PC-3 (cell line): Measurements from ENCODE around the gene LGR4. TPM values are rescaled to one million over a fixed set of nuclear protein-coding genes. Genes with fewer than 3 reads are reported as not detected.
A peak's percentile ranks its signal among the peaks of the same experiment; 100 is the strongest.

Source experiments
- ATAC-seq: fragments of 200-7000 bp; cut with Tn5 transposase; 2 replicates; pipeline ENCODE4 v1.9.1; 2020; ENCODE audit warnings: mild to moderate bottlenecking, moderate library complexity
- BruUV-seq: library from RNA; stranded (reverse); fragments of 400-500 nt; replicated peaks from 2 replicates; lab custom pipeline; 2021; lab: Mats Ljungman, UMichigan
- CTCF ChIA-PET: fragments of 300-600 bp; sonication (Branson Sonifier 250); formaldehyde crosslinking; loops from one replicate; lab custom pipeline; 2022; ENCODE audit warnings: antibody characterized with exemption; lab: Charles Lee
- POLR2A ChIA-PET: fragments of 300-600 bp; sonication (Branson Sonifier 250); formaldehyde crosslinking; loops from one replicate; lab custom pipeline; 2022; ENCODE audit warnings: antibody characterized with exemption; ENCODE audit not compliant: unreplicated experiment; lab: Charles Lee
- DNase-seq: peaks from one replicate; pipeline ENCODE4 v3.0.0-alpha.2; 2015
- H2AFZ ChIP-seq: fragments of 300-600 bp; sonication (generic); 2 replicates; pipeline ENCODE4 v1.6.0; 2016; ENCODE audit warnings: antibody characterized with exemption, low read length
- H3F3A ChIP-seq: fragments of 300-600 bp; sonication (generic); one replicate; pipeline ENCODE4 v1.6.0; 2017; ENCODE audit warnings: antibody characterized with exemption, low read length, control low read depth, mild to moderate bottlenecking; ENCODE audit not compliant: unreplicated experiment
- H3K27ac ChIP-seq: fragments of 300-600 bp; sonication (generic); 2 replicates; pipeline ENCODE4 v1.5.1; 2016; ENCODE audit warnings: mild to moderate bottlenecking, low read length
- H3K27me3 ChIP-seq: fragments of 300-600 bp; sonication (generic); 2 replicates; pipeline ENCODE4 v1.6.1; 2016; ENCODE audit warnings: low read length, mixed read lengths
- H3K36me3 ChIP-seq: fragments of 300-600 bp; sonication (generic); 2 replicates; pipeline ENCODE4 v1.6.1; 2016; ENCODE audit warnings: low read depth, mixed run types, low read length, mixed read lengths
- H3K4me1 ChIP-seq: fragments of 300-600 bp; sonication (generic); 2 replicates; pipeline ENCODE4 v1.5.1; 2016; ENCODE audit warnings: low read length; ENCODE audit not compliant: insufficient read depth
- H3K4me2 ChIP-seq: fragments of 300-600 bp; sonication (generic); 2 replicates; pipeline ENCODE4 v1.6.0; 2016; ENCODE audit warnings: low read length
- H3K4me3 ChIP-seq: fragments of 300-600 bp; sonication (generic); 2 replicates; pipeline ENCODE4 v1.5.1; 2016; ENCODE audit warnings: mild to moderate bottlenecking, low read length, mixed read lengths
- H3K79me2 ChIP-seq: fragments of 300-600 bp; sonication (generic); 2 replicates; pipeline ENCODE4 v1.6.1; 2017; ENCODE audit warnings: low read length, mixed read lengths
- H3K9ac ChIP-seq: fragments of 300-600 bp; sonication (generic); 2 replicates; pipeline ENCODE4 v1.6.0; 2016; ENCODE audit warnings: mild to moderate bottlenecking, low read length
- H3K9me2 ChIP-seq: fragments of 300-600 bp; sonication (generic); replicated peaks from 2 replicates; pipeline ENCODE4 v1.6.1; 2016; ENCODE audit warnings: mixed run types, low read length, mixed read lengths
- H3K9me3 ChIP-seq: fragments of 300-600 bp; sonication (generic); 2 replicates; pipeline ENCODE4 v1.6.1; 2016; ENCODE audit warnings: low read length, mixed read lengths
- H4K20me1 ChIP-seq: fragments of 300-600 bp; sonication (generic); 2 replicates; pipeline ENCODE4 v1.6.1; 2016; ENCODE audit warnings: low read length, mixed read lengths
- EZH2 ChIP-seq: fragments of 300-600 bp; sonication (generic); IDR thresholded peaks from one replicate; pipeline ENCODE4 v1.6.1; 2017; ENCODE audit warnings: antibody characterized with exemption, mild to moderate bottlenecking, low read length; ENCODE audit not compliant: unreplicated experiment
- EZH2phosphoT487 ChIP-seq: fragments of 300-600 bp; sonication (generic); IDR thresholded peaks from 2 replicates; pipeline ENCODE4 v1.6.1; 2018; ENCODE audit warnings: mild to moderate bottlenecking, antibody characterized with exemption, low read length, borderline replicate concordance
- intact Hi-C: fragments of 100-400 bp; cut with micrococcal nuclease; formaldehyde crosslinking; loops from 2 replicates; pipeline ENCODE4 v1.9.0; 2023
- total RNA-seq: library from RNA; depleted of rRNA; stranded (reverse); fragments of >200 nt; gene quantifications from 2 replicates; pipeline ENCODE4 v1.2.3, GENCODE V29; 2014
- TF ChIP-seq, protein P1 (sequence below): fragments of 300-600 bp; sonication (generic); conservative IDR thresholded peaks from 2 replicates; pipeline ENCODE4 v1.5.1; 2017; ENCODE audit warnings: antibody characterized with exemption, low read depth, mild to moderate bottlenecking, low read length

LGR4 gene
- total RNA-seq, 1 experiment from 2014 or later: 13.5 TPM

- intact Hi-C loops: loop anchor here (1.0 to 2.0 kb wide), 2 partner anchors 30 to 76 kb away; partner anchors contain the start of gene CCDC34
- peak overlapping the region; percentile 71 for H3K27ac ChIP-seq
- H3K9me3 ChIP-seq: no peaks in the 10 kb centered on the region
- no peaks in the 10 kb centered on the region for H3K36me3 ChIP-seq
- H3K9me2 ChIP-seq: no peaks in the 10 kb centered on the region
- no peaks in the 10 kb centered on the region for H3K27me3 ChIP-seq
- ChIA-PET CTCF (no interaction called here), POLR2A (no interaction called here)
- H3K4me2 ChIP-seq: peak overlapping the region; percentile 48
- no peak overlapping the region for H3K4me3 ChIP-seq
- no peaks in the 10 kb centered on the region for H4K20me1 ChIP-seq
- BruUV-seq: no TSS peak
- H3F3A ChIP-seq: peaks cover 9% of the 10 kb centered on the region
- TF ChIP-seq, protein P1, sequence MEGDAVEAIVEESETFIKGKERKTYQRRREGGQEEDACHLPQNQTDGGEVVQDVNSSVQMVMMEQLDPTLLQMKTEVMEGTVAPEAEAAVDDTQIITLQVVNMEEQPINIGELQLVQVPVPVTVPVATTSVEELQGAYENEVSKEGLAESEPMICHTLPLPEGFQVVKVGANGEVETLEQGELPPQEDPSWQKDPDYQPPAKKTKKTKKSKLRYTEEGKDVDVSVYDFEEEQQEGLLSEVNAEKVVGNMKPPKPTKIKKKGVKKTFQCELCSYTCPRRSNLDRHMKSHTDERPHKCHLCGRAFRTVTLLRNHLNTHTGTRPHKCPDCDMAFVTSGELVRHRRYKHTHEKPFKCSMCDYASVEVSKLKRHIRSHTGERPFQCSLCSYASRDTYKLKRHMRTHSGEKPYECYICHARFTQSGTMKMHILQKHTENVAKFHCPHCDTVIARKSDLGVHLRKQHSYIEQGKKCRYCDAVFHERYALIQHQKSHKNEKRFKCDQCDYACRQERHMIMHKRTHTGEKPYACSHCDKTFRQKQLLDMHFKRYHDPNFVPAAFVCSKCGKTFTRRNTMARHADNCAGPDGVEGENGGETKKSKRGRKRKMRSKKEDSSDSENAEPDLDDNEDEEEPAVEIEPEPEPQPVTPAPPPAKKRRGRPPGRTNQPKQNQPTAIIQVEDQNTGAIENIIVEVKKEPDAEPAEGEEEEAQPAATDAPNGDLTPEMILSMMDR: no peak
- TF ChIP-seq EZH2phosphoT487: no peak
- TF ChIP-seq EZH2: no peak
- no peak overlapping the region for H2AFZ ChIP-seq
- DNase-seq (peak; percentile 74), ATAC-seq (peak; percentile 60)
- peaks cover 55% of the 10 kb centered on the region for H3K4me1 ChIP-seq
- no peak overlapping the region for H3K9ac ChIP-seq
- H3K79me2 ChIP-seq: peaks cover 4% of the 10 kb centered on the region; the same call in 1 of the 2 replicates
These were observed 80.1 kb downstream of the LGR4 start for GRCh38 chr11:27392278-27393114.

DNA sequence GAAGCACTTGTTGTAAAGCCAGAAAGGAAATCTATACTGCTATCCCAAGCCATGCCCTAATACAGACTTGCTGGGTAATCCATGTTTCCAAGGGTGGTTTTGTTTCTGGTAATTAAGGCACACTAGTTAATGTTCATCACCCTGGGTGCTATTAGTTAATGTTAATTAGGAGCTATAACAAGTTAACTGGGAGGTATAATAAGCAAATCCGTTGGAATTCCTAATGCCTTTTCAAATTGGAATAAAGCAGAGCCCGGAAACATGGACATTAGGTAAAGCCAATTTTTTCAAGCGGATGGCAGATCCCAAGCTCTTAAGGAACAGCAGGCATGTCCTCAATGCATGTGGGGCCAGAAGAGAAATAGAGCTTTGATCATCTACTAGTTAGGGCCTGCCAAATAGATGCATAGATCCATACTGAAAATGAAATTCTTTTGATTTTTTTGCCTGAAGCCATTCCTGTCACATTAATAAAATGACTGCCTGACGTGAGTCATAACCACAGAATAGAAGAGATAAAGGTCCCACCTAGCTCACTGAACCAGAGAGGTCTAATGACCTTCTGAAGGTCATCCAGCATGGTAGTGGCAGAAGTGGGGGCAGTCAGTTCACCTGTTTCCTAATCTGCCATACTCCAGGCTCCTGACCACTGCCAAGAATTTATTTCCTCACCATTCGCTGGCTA, 81.1 kb downstream of the LGR4 start:
- intact Hi-C loops: loop anchor here (2.0 kb wide), 1 partner anchor 29 kb away; the partner anchor contains the start of gene CCDC34
- ATAC-seq: no peak

More for the DNA sequence above, 81.1 kb downstream of the LGR4 start:
- no peaks in the 10 kb centered on the region for H4K20me1 ChIP-seq
- peaks cover 9% of the 10 kb centered on the region for H3F3A ChIP-seq
- H3K4me2 ChIP-seq: peak overlapping the region; percentile 18; the same call in 1 of the 2 replicates
- H3K79me2 ChIP-seq: peaks cover 4% of the 10 kb centered on the region; the same call in 1 of the 2 replicates
- no peaks in the 10 kb centered on the region for H3K9me3 ChIP-seq
- H3K36me3 ChIP-seq: no peaks in the 10 kb centered on the region
- no peaks in the 10 kb centered on the region for H3K9me2 ChIP-seq
- DNase-seq: peak; percentile 37
- TF ChIP-seq EZH2phosphoT487: no peak
- no peak for TF ChIP-seq EZH2
- TF ChIP-seq, protein P1: no peak
- peak overlapping the region; percentile 71; the same call in 1 of the 2 replicates for H3K27ac ChIP-seq
- no peak overlapping the region for H3K4me3 ChIP-seq
- no TSS peak for BruUV-seq
- H3K27me3 ChIP-seq: no peaks in the 10 kb centered on the region
- peaks cover 48% of the 10 kb centered on the region for H3K4me1 ChIP-seq
- CTCF ChIA-PET: interaction anchor here (0.6 kb wide), 1 partner anchor 17 kb away, joined by 3 read pairs; no protein-coding TSS in a partner anchor
- no peak overlapping the region for H3K9ac ChIP-seq
- no peak overlapping the region for H2AFZ ChIP-seq
- POLR2A ChIA-PET: no interaction called here
